Uterus (tissue), 4 donors: ENCODE results near the gene PTBP3. TPM values are rescaled to one million over a fixed set of nuclear protein-coding genes. Genes with fewer than 3 reads are reported as not detected.

Source experiments
- DNase-seq, 2 donors: peaks; one replicate each; pipeline ENCODE4 v3.0.0-alpha.2; 2019 to 2020
- H3K27ac ChIP-seq, 2 donors: fragments of 200-600 bp; sonication (generic); 1 replicate in 1 of 2; 2 replicates in 1 of 2; pipeline ENCODE4 v1.5.1; 2016 to 2018
- H3K27me3 ChIP-seq, 2 donors: fragments of 200-600 bp; sonication (generic); one replicate each; pipeline ENCODE4 v1.5.1; 2018 to 2019; ENCODE audit warnings: control low read depth in 1 of 2
- H3K36me3 ChIP-seq, 2 donors: fragments of 200-600 bp; sonication (generic); one replicate each; pipeline ENCODE4 v1.5.1; 2019; ENCODE audit warnings: control low read depth in 1 of 2
- H3K4me1 ChIP-seq, 2 donors: fragments of 200-600 bp; sonication (generic); one replicate each; pipeline ENCODE4 v1.5.1; 2018 to 2019; ENCODE audit warnings: control low read depth in 1 of 2
- H3K4me3 ChIP-seq, 2 donors: fragments of 200-600 bp; sonication (generic); 1 replicate in 1 of 2; 2 replicates in 1 of 2; pipeline ENCODE4 v1.5.1; 2018 to 2019; ENCODE audit warnings: mild to moderate bottlenecking in 1 of 2
- H3K9me3 ChIP-seq, 2 donors: fragments of 200-600 bp; sonication (generic); one replicate each; pipeline ENCODE4 v1.5.1; 2019; ENCODE audit warnings: control low read depth in 1 of 2
- CTCF ChIP-seq, 4 experiments: fragments of 200-600 bp in 2 of 4; fragments of 450-650 bp in 2 of 4; sonication (generic) in 2 of 4; IDR thresholded peaks; one replicate each; pipeline ENCODE4 v1.5.1; 2016 to 2019; ENCODE audit warnings: antibody characterized with exemption in 4 of 4, mild to moderate bottlenecking in 2 of 4, moderate library complexity in 1 of 4
- POLR2A ChIP-seq, 2 donors: fragments of 450-650 bp; IDR thresholded peaks; one replicate each; pipeline ENCODE4 v1.6.1; 2016; ENCODE audit warnings: antibody characterized with exemption in 2 of 2, mild to moderate bottlenecking in 1 of 2, moderate library complexity in 1 of 2
- intact Hi-C: fragments of 100-400 bp; cut with DNase I; formaldehyde crosslinking; loops from one replicate; pipeline ENCODE4 v1.15.1; 2023; ENCODE audit warnings: low total_unique reads
- total RNA-seq, 4 donors: library from RNA; depleted of rRNA in 3 of 4; stranded (reverse); fragments of >200 nt in 3 of 4; gene quantifications; one replicate each; pipeline versions ENCODE4 v1.1.0 to v1.2.4, GENCODE V29; 2014 to 2023
- donor health status: DM: yes; HTN: yes; CAD: no.

PTBP3 gene
- total RNA-seq, 4 donors from 2014 or later: 25.0 to 64.6 (median 36.2) TPM

- Histone ChIP-seq H3K4me3 (no peak overlapping the region), H3K4me1 (no peaks in the 10 kb centered on the region), H3K36me3 (no peaks in the 10 kb centered on the region), H3K9me3 (no peaks in the 10 kb centered on the region), H3K27ac (no peak overlapping the region), H3K27me3 (no peaks in the 10 kb centered on the region)
- no peak for TF ChIP-seq POLR2A (IDR thresholded peaks at IDR 0.05)
- TF ChIP-seq CTCF (IDR thresholded peaks at IDR 0.05): no peak
- intact Hi-C loops: no loop called here
- DNase-seq: no peak
Measured at GRCh38 chr9:112325127-112325526, 8.3 kb downstream of the PTBP3 start.

GRCh38 chr9:112323378-112323854, 10.0 kb downstream of the PTBP3 start:
- H3K9me3 ChIP-seq: no peaks in the 10 kb centered on the region
- H3K27me3 ChIP-seq: no peaks in the 10 kb centered on the region
- H3K4me3 ChIP-seq: no peak overlapping the region
- no peaks in the 10 kb centered on the region for H3K36me3 ChIP-seq
- DNase-seq: no peak
- intact Hi-C loops: no loop called here
- TF ChIP-seq CTCF (IDR thresholded peaks at IDR 0.05) (no peak), POLR2A (IDR thresholded peaks at IDR 0.05) (no peak)
- H3K4me1 ChIP-seq: no peaks in the 10 kb centered on the region
- H3K27ac ChIP-seq: no peak overlapping the region

GRCh38 chr9:112322701-112323377, 10.6 kb downstream of the PTBP3 start:
- H3K36me3 ChIP-seq: no peaks in the 10 kb centered on the region
- H3K27ac ChIP-seq: no peak overlapping the region
- no peaks in the 10 kb centered on the region for H3K9me3 ChIP-seq
- no peaks in the 10 kb centered on the region for H3K27me3 ChIP-seq
- H3K4me3 ChIP-seq: no peak overlapping the region
- TF ChIP-seq CTCF (IDR thresholded peaks at IDR 0.05) (no peak), POLR2A (IDR thresholded peaks at IDR 0.05) (no peak)
- no peak for DNase-seq
- intact Hi-C loops: no loop called here
- H3K4me1 ChIP-seq: no peaks in the 10 kb centered on the region

GRCh38 chr9:112316258-112316943, 17.0 kb downstream of the PTBP3 start:
- no peaks in the 10 kb centered on the region for H3K9me3 ChIP-seq
- intact Hi-C loops: no loop called here
- no peak overlapping the region for H3K27ac ChIP-seq
- no peak for DNase-seq
- H3K4me3 ChIP-seq: no peak overlapping the region
- H3K4me1 ChIP-seq: no peaks in the 10 kb centered on the region
- no peaks in the 10 kb centered on the region for H3K27me3 ChIP-seq
- no peaks in the 10 kb centered on the region for H3K36me3 ChIP-seq
- TF ChIP-seq CTCF (IDR thresholded peaks at IDR 0.05) (no peak), POLR2A (IDR thresholded peaks at IDR 0.05) (no peak)
